IMR-90 (cell line): ENCODE measurements around the gene VARS2. TPM values are rescaled to one million over a fixed set of nuclear protein-coding genes. Genes with fewer than 3 reads are reported as not detected.
A peak's percentile ranks its signal among the peaks of the same experiment; 100 is the strongest.

Source experiments
- ATAC-seq: fragments of 200-7000 bp; cut with Tn5 transposase; 2 replicates; pipeline ENCODE4 v1.9.1; 2020; ENCODE audit warnings: low read depth, mild to moderate bottlenecking, moderate library complexity
- BruUV-seq: library from RNA; stranded (reverse); fragments of 400-500 nt; replicated peaks from 2 replicates; lab custom pipeline; 2021; lab: Mats Ljungman, UMichigan
- CTCF ChIA-PET: fragments of 300-600 bp; formaldehyde crosslinking; extraction: SDS; loops from one replicate; lab custom pipeline; 2021; ENCODE audit warnings: antibody characterized with exemption; lab: Yijun Ruan, JAX
- POLR2A ChIA-PET: fragments of 300-600 bp; sonication (Branson Sonifier 250); formaldehyde crosslinking; loops from one replicate; lab custom pipeline; 2022; ENCODE audit warnings: antibody characterized with exemption; ENCODE audit not compliant: unreplicated experiment; lab: Charles Lee
- DNase-seq: peaks from one replicate; pipeline ENCODE4 v3.0.0; 2013
- H2AFZ ChIP-seq: replicated peaks from 2 replicates; pipeline ENCODE3; 2013; ENCODE audit warnings: low read length, mild to moderate bottlenecking; ENCODE audit not compliant: poor library complexity
- H2AK5ac ChIP-seq: 2 replicates; pipeline ENCODE4 v1.6.1; 2013; ENCODE audit warnings: low read depth, low read length, inconsistent platforms
- H2AK9ac ChIP-seq: replicated peaks from 2 replicates; pipeline ENCODE3; 2013; ENCODE audit warnings: mild to moderate bottlenecking, low read depth, low read length, moderate library complexity; ENCODE audit not compliant: poor library complexity
- H2BK120ac ChIP-seq: 2 replicates; pipeline ENCODE4 v1.6.1; 2013; ENCODE audit warnings: low read depth, low read length, inconsistent platforms
- H2BK15ac ChIP-seq: 3 replicates; pipeline ENCODE4 v1.6.1; 2013; ENCODE audit warnings: low read depth, low read length, inconsistent platforms
- H2BK20ac ChIP-seq: 2 replicates; pipeline ENCODE4 v1.6.1; 2013; ENCODE audit warnings: low read depth, mild to moderate bottlenecking, inconsistent platforms, low read length, moderate library complexity
- H2BK5ac ChIP-seq: 2 replicates; pipeline ENCODE4 v1.6.1; 2013; ENCODE audit warnings: mild to moderate bottlenecking, low read depth, low read length, inconsistent platforms; ENCODE audit not compliant: poor library complexity, severe bottlenecking
- H3K14ac ChIP-seq: replicated peaks from 2 replicates; pipeline ENCODE4 v1.6.1; 2013; ENCODE audit warnings: low read depth, low read length, inconsistent platforms
- H3K18ac ChIP-seq: 2 replicates; pipeline ENCODE4 v1.6.1; 2013; ENCODE audit warnings: low read depth, low read length, control low read depth
- H3K23ac ChIP-seq: 2 replicates; pipeline ENCODE4 v1.6.1; 2013; ENCODE audit warnings: low read depth, low read length, inconsistent platforms
- H3K27ac ChIP-seq: 2 replicates; pipeline ENCODE4 v1.5.1; 2013; ENCODE audit warnings: mild to moderate bottlenecking, control low read depth, low read length; ENCODE audit not compliant: insufficient read depth
- H3K27me3 ChIP-seq: 2 replicates; pipeline ENCODE4 v1.6.1; 2013; ENCODE audit warnings: low read length; ENCODE audit not compliant: control insufficient read depth, insufficient read depth
- H3K36me3 ChIP-seq: 2 replicates; pipeline ENCODE4 v1.6.1; 2013; ENCODE audit warnings: low read length, mixed read lengths; ENCODE audit not compliant: control insufficient read depth, insufficient read depth
- H3K4ac ChIP-seq: 2 replicates; pipeline ENCODE4 v1.6.1; 2013; ENCODE audit warnings: low read depth, low read length, inconsistent platforms
- H3K4me1 ChIP-seq: 2 replicates; pipeline ENCODE4 v1.6.1; 2013; ENCODE audit warnings: low read length, mixed read lengths; ENCODE audit not compliant: control insufficient read depth, insufficient read depth
- H3K4me2 ChIP-seq: 2 replicates; pipeline ENCODE4 v1.6.1; 2013; ENCODE audit warnings: low read depth, mild to moderate bottlenecking, control low read depth, low read length, moderate library complexity
- H3K4me3 ChIP-seq: 2 replicates; pipeline ENCODE4 v1.5.1; 2013; ENCODE audit warnings: low read depth, mild to moderate bottlenecking, control low read depth, low read length, moderate library complexity; ENCODE audit not compliant: insufficient read depth
- H3K56ac ChIP-seq: 2 replicates; pipeline ENCODE4 v1.6.1; 2013; ENCODE audit warnings: low read length, inconsistent platforms; ENCODE audit not compliant: insufficient read depth; ENCODE audit errors: extremely low read depth
- H3K79me1 ChIP-seq, 2 experiments: 2 replicates each; pipeline ENCODE4 v1.6.1; 2013; ENCODE audit warnings: low read length in 2 of 2, inconsistent platforms in 1 of 2, low read depth in 1 of 2
- H3K9ac ChIP-seq: 2 replicates; pipeline ENCODE4 v1.6.1; 2013; ENCODE audit warnings: low read depth, low read length, control low read depth
- H3K9me1 ChIP-seq: 2 replicates; pipeline ENCODE4 v1.6.1; 2013; ENCODE audit warnings: low read length, inconsistent platforms; ENCODE audit not compliant: insufficient read depth
- H3K9me3 ChIP-seq: 2 replicates; pipeline ENCODE4 v1.6.1; 2013; ENCODE audit warnings: low read length; ENCODE audit not compliant: control insufficient read depth, insufficient read depth
- H4K20me1 ChIP-seq: 2 replicates; pipeline ENCODE4 v1.6.1; 2013; ENCODE audit warnings: low read length, inconsistent platforms; ENCODE audit not compliant: insufficient read depth
- H4K5ac ChIP-seq: 2 replicates; pipeline ENCODE4 v1.6.1; 2013; ENCODE audit warnings: mild to moderate bottlenecking, low read depth, low read length, control low read depth
- H4K8ac ChIP-seq, 2 experiments: 2 replicates each; pipeline ENCODE4 v1.6.1; 2013; ENCODE audit warnings: low read depth in 2 of 2, low read length in 2 of 2, control low read depth in 1 of 2, inconsistent platforms in 1 of 2
- H4K91ac ChIP-seq: 2 replicates; pipeline ENCODE4 v1.6.1; 2013; ENCODE audit warnings: low read depth, low read length, inconsistent platforms; ENCODE audit not compliant: insufficient read depth
- BHLHE40 ChIP-seq: fragments of 150-350 bp; IDR thresholded peaks from 2 replicates; pipeline ENCODE4 v1.6.1; 2016; ENCODE audit warnings: mild to moderate bottlenecking, low read depth, low read length
- CEBPB ChIP-seq: IDR thresholded peaks from 2 replicates; pipeline ENCODE4 v1.6.1; 2012; ENCODE audit warnings: low read depth, low read length, improper control_type of control experiment
- CHD1 ChIP-seq: IDR thresholded peaks from 2 replicates; pipeline ENCODE4 v1.6.1; 2012; ENCODE audit warnings: low read depth, low read length, improper control_type of control experiment
- MAFK ChIP-seq: IDR thresholded peaks from 2 replicates; pipeline ENCODE4 v1.6.1; 2012; ENCODE audit warnings: low read depth, low read length, improper control_type of control experiment
- MAZ ChIP-seq: IDR thresholded peaks from 2 replicates; pipeline ENCODE4 v1.6.1; 2012; ENCODE audit warnings: low read depth, mild to moderate bottlenecking, low read length, improper control_type of control experiment, moderate library complexity, borderline replicate concordance
- MXI1 ChIP-seq: IDR thresholded peaks from 2 replicates; pipeline ENCODE4 v1.6.1; 2012; ENCODE audit warnings: low read depth, mild to moderate bottlenecking, low read length, moderate library complexity, borderline replicate concordance
- NFE2L2 ChIP-seq: fragments of 150-350 bp; IDR thresholded peaks from 2 replicates; pipeline ENCODE4 v1.6.1; 2016; ENCODE audit warnings: low read depth, mild to moderate bottlenecking, low read length
- POLR2A ChIP-seq: IDR thresholded peaks from 2 replicates; pipeline ENCODE4 v1.6.1; 2012; ENCODE audit warnings: mild to moderate bottlenecking, low read depth, low read length
- RAD21 ChIP-seq: IDR thresholded peaks from 2 replicates; pipeline ENCODE4 v1.6.1; 2012; ENCODE audit warnings: low read length, improper control_type of control experiment
- RCOR1 ChIP-seq: IDR thresholded peaks from 2 replicates; pipeline ENCODE4 v1.6.1; 2012; ENCODE audit warnings: mild to moderate bottlenecking, low read length, improper control_type of control experiment; ENCODE audit not compliant: insufficient replicate concordance
- RFX5 ChIP-seq: IDR thresholded peaks from 2 replicates; pipeline ENCODE4 v1.8.0; 2012; ENCODE audit warnings: low read depth, mild to moderate bottlenecking, low read length, moderate library complexity
- SMC3 ChIP-seq: fragments of 150-350 bp; IDR thresholded peaks from 2 replicates; pipeline ENCODE4 v1.6.1; 2016; ENCODE audit warnings: low read depth, mild to moderate bottlenecking, antibody characterized with exemption, low read length, moderate library complexity
- WGBS, 2 experiments: methylation state at CpG; one replicate each; pipeline versions ENCODE4 v1.1.5 to v1.1.7; 2013; ENCODE audit warnings: missing lambda C conversion rate in 2 of 2; ENCODE audit not compliant: insufficient read length in 1 of 2; ENCODE audit errors: extremely low coverage in 2 of 2; 5-methylcytosine and 5-hydroxymethylcytosine counted together
- dilution Hi-C: fragments of 300-500 bp; cut with HindIII; formaldehyde crosslinking; loops from one replicate; pipeline ENCODE4 v1.14.3; 2018; ENCODE audit warnings: low sequenced_read_pairs; ENCODE audit not compliant: unreplicated experiment
- in situ Hi-C: fragments of 300-500 bp; cut with MboI; formaldehyde crosslinking; loops from 3 replicates; pipeline ENCODE4 v1.14.3; 2019; ENCODE audit warnings: low sequenced_read_pairs, inconsistent platforms, mixed read lengths
- intact Hi-C: fragments of 100-400 bp; cut with micrococcal nuclease; formaldehyde crosslinking; loops from 2 replicates; pipeline ENCODE4 v1.10.0; 2022
- polyA plus RNA-seq, 3 experiments: library from polyadenylated mRNA; depleted of rRNA; stranded (reverse); fragments of >200 nt; gene quantifications; 2 replicates each; pipeline ENCODE4 v1.2.3, GENCODE V29; 2012; ENCODE audit warnings: low replicate concordance in 1 of 3
- total RNA-seq: library from RNA; depleted of rRNA; stranded (reverse); fragments of >200 nt; gene quantifications from 2 replicates; pipeline ENCODE4 v1.2.3, GENCODE V29; 2012
- TF ChIP-seq, protein P1 (sequence below): conservative IDR thresholded peaks from 2 replicates; pipeline ENCODE4 v1.5.1; 2012; ENCODE audit warnings: mild to moderate bottlenecking, low read depth, low read length, improper control_type of control experiment

Gene VARS2
- total and polyA plus RNA-seq, 2 of the 4 experiments (the other 2 are of a cell fraction) = 7.2 to 14.0 TPM

DNA sequence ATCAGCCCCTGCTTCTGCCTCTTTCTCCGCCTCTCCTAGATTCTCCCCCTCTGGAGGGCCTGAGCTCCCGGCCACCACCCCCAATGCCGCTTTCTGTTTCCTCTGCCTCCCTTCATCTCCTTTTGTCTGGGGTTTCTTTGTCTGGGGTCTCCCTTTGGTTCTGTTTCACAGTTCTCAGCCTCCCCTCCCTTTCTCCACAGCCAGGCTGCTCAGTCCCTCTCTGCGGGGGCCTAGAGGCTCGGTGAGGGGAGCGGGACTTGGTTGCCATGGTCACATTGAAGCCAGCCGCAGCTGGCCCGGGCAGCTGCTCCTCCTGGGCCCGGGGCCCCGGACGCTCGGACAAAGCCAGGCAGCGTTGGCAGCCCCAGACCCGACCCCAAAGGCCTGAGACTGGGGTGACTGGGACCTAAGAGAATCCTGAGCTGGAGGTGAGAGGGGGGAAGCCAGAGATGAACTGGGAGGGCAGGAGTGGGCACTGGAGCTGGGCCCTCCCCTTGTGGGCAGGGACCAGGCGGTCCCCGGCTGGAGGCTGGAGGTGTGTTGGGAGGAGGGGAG lies 33.3 kb upstream of the VARS2 start:
- intact Hi-C loops = no loop called here
- CTCF ChIA-PET = interaction anchor here (1.1 kb wide), 1 partner anchor 190 kb away, joined by 5 read pairs; no protein-coding TSS in a partner anchor

More for the DNA sequence above, 33.3 kb upstream of the VARS2 start:
- Histone ChIP-seq H2BK15ac (no peak overlapping the region; the same call in 2 of the 3 replicates), H4K8ac (peak overlapping the region in 1 of 2 experiments; percentile 85; a peak in 2 of 4 replicates), H2AK9ac (peak overlapping the region; percentile 22), H3K4me2 (no peak overlapping the region), H2AFZ (peak overlapping the region; percentile 90), H3K4ac (no peak overlapping the region), H2BK20ac (no peak overlapping the region), H3K18ac (no peak overlapping the region), H3K14ac (no peak overlapping the region), H3K9me1 (peaks cover 10% of the 10 kb centered on the region), H3K4me3 (no peak overlapping the region), H3K9me3 (no peaks in the 10 kb centered on the region), H3K56ac (no peak overlapping the region), H4K91ac (peak overlapping the region; percentile 91; the same call in 1 of the 2 replicates), H3K79me1 (peaks cover 11 to 15% of the 10 kb centered on the region in 2 experiments; a peak in 3 of 4 replicates), H3K4me1 (peaks cover 32% of the 10 kb centered on the region), H2BK5ac (peak overlapping the region; percentile 44), H3K27me3 (no peaks in the 10 kb centered on the region), H3K36me3 (no peaks in the 10 kb centered on the region), H2AK5ac (peak overlapping the region; percentile 95), H2BK120ac (no peak overlapping the region; the same call in 1 of the 2 replicates), H4K5ac (no peak overlapping the region), H3K9ac (no peak overlapping the region), H3K27ac (no peak overlapping the region), H3K23ac (0 out of 2 replicates have a peak overlapping the region, but pooled peaks have one; percentile 53), H4K20me1 (no peaks in the 10 kb centered on the region)
- POLR2A ChIA-PET = no interaction called here
- TF ChIP-seq CEBPB (no peak), NFE2L2 (no peak), MAZ (no peak), BHLHE40 (no peak), MAFK (no peak), RFX5 (no peak), RCOR1 (no peak), POLR2A (no peak), SMC3 (no peak), RAD21 (no peak), MXI1 (no peak), CHD1 (no peak)
- TF ChIP-seq, protein P1, sequence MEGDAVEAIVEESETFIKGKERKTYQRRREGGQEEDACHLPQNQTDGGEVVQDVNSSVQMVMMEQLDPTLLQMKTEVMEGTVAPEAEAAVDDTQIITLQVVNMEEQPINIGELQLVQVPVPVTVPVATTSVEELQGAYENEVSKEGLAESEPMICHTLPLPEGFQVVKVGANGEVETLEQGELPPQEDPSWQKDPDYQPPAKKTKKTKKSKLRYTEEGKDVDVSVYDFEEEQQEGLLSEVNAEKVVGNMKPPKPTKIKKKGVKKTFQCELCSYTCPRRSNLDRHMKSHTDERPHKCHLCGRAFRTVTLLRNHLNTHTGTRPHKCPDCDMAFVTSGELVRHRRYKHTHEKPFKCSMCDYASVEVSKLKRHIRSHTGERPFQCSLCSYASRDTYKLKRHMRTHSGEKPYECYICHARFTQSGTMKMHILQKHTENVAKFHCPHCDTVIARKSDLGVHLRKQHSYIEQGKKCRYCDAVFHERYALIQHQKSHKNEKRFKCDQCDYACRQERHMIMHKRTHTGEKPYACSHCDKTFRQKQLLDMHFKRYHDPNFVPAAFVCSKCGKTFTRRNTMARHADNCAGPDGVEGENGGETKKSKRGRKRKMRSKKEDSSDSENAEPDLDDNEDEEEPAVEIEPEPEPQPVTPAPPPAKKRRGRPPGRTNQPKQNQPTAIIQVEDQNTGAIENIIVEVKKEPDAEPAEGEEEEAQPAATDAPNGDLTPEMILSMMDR = no peak
- in situ Hi-C loops (no loop called here), dilution Hi-C loops (no loop called here)
- BruUV-seq = no TSS peak
- no peak for ATAC-seq
- WGBS, 2 experiments = 43% methylated on average over 5 of the region's 16 CpGs; no CpG with 5 or more reads in 1 of the 2 experiments
- DNase-seq = no peak
